Activated T-helper 9 cell treated with anti-CD3 and anti-CD28 coated beads, Interleukin-2, amount 50 U/mL, for 16 hours (primary cell): ENCODE results near the gene MYRFL.
"Not testable (repeated sequence)": the region's sequence is repeated elsewhere in the genome, so short reads cannot be mapped to it uniquely, and the experiment has no call there.

Source experiments
- DNase-seq: peaks from one replicate; pipeline ENCODE4 v3.0.0-alpha.2; 2020; ENCODE audit warnings: low read depth

The MYRFL gene

DNA sequence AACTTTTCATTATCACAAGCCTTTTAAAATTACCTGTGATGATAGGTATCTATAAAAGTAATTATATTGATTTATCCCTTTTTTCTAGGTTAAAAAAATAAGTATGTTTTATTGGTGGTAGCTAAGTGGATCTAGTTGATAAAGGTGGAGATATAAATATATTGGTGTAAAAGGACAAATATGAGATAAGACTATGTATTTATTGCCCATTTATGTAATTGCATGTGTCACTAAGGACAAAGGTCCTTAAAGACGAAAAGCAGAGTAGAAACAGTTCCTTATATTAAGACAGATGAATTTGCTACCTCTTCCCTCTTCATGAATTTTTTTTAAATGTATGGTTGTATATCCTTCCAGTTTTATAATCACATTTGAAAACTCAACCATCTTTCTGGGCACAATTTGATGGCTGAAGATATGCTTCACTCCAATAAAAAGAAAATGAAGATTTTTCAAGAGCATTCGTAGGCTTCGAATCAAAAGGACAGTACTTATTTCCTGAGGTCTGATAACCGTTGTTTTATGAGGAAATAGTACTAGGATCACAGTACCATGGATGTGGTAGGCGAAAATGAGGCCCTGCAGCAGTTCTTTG is at the start of gene MYRFL:
Gene MYRFL, plus strand, starts transcription at position 262 of the 595 bp plus-strand sequence. Its CDS starts 291 bp downstream, at position 553.
- no peak for DNase-seq

DNA sequence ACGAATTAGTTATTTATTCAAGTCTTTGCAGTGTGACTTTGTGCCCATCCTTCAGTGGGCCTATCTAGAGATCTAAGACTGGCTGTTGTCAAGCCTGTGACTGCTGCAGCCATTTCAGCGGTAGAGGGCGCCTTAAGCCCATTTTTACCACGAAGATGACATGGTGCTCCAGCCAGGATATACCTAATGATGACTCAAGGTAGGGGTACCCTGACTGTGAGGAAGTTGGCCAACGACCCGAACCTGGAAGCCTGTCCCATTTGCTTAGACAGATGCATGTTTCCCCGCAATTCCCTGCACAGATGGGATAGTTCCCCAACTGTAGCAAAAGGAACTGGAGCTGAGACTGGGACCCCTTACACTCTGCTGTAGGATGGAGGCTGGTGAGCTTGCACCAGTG is 45.1 kb upstream of the MYRFL start:
- no peak for DNase-seq

DNA sequence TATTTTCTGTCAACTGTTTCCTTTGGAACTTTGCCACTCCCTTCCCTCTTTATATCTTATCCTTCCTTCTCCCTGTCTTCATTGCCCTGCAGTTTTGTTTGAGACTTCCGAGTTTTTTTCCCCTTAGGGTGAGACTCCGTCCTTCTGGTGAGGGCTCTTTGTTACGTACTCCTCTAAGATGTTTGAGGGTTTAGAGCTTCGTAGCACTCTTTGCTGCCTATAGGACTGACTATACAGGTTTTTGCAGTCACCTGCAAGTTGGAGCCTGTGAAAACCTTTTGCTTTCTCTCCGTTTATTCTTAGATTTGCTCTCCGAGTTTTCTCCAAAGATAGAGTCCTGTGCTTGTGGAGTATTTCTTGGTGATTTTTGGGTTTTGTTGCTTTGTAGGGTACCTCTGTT is 41.7 kb upstream of the MYRFL start:
- no peak for DNase-seq

- DNase-seq, result no peak
Observed at GRCh38 chr12:69789351-69789750, 35.7 kb upstream of the MYRFL start.

GRCh38 chr12:69792533-69792932 is 32.5 kb upstream of the MYRFL start:
- DNase-seq, result no peak

DNA sequence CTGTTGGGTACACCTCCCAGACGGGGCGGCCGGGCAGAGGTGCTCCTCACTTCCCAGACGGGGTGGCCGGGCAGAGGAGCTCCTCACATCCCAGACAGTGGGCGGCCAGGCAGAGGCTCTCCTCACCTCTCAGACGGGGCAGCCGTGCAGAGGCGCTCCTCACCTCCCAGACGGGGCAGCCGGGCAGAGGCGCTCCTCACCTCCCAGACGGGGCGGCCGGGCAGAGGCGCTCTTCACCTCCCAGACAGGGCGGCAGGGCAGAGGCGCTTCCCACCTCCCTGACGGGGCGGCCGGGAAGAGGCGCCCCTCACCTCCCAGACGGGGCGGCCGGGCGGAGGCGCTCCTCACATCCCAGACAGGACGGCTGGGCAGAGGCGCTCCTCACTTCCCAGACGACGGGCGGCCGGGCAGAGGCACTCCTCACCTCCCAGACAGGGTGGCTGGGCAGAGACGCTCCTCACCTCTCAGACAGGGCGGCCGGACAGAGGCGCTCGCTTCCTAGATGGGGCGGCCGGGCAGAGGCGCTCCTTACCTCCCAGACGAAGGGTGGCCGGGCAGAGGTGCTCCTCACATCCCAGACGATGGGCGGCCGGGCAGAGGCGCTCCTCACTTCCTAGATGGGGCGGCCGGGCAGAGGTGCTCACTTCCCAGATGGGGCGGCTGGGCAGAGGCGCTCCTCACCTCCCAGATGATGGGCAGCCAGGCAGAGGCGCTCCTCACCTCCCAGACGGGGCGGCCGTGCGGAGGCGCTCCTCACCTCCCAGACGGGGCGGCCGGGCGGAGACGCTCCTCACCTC is 17.7 kb upstream of the MYRFL start:
- not testable (repeated sequence) for DNase-seq

DNA sequence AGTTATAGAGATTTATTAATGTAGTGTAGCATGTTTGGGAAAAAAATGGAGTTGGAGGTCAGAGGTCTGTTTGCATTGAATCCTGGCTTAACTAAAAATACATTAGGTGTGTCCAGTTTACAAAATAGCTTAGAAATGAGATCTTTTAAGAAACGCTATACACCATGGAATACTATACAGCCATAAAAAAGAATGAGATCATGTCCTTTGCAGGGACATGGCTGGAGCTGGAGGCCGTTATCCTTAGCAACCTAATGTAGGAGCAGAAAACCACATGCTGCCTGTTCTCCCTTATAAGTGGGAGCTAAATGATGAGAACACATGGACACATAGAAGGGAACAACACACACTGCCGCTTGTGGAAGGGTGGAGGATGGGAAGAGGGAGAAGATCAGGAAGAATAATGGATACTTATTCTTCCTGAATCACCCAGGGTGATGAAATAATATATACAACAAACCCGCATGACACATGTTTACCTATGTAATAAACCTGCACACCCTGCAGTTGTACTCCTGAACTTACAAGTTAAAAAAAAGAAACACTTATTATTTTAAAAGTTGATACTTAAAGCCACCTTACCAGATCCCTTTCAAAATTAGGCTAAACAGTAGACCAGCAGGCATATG is 14.0 kb upstream of the MYRFL start:
- DNase-seq, result no peak

- no peak for DNase-seq
Observed at GRCh38 chr12:69816082-69816481, 8.9 kb upstream of the MYRFL start.

- no peak for DNase-seq
Observed at GRCh38 chr12:69821032-69821455, 4.0 kb upstream of the MYRFL start.

DNA sequence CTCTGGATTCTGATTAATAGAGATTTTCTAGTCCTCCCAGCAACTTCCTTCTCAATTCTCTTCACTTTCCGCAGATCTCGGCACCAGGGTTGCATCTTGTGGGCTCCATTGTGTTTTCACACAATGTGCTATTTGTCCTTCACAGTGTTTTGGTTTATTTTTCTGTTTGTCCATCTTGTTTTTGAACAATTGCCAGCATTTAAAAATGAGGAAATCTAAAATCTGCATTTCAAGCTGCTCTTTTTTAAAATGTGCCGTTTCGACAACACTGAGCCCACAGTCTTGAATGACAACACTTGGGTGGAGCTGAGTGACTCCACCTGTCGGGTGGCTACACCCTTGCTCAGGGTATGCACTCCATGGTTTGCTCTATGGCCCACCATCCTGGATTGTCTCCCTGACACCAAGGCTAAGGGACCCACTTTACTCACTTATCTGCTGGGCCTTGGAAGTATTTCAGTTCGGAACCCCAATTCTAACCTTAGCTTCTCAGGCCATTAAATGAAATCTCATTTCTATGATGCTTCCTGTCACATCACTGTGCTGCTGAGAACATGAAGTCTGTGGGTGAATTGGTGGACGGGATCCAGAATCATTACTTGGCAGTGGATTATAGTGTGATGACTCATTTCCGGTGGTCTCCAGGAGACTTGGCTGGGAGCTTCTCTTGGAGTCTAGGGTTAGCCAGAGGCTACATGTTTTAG is 3.4 kb upstream of the MYRFL start:
- DNase-seq, result no peak

DNA sequence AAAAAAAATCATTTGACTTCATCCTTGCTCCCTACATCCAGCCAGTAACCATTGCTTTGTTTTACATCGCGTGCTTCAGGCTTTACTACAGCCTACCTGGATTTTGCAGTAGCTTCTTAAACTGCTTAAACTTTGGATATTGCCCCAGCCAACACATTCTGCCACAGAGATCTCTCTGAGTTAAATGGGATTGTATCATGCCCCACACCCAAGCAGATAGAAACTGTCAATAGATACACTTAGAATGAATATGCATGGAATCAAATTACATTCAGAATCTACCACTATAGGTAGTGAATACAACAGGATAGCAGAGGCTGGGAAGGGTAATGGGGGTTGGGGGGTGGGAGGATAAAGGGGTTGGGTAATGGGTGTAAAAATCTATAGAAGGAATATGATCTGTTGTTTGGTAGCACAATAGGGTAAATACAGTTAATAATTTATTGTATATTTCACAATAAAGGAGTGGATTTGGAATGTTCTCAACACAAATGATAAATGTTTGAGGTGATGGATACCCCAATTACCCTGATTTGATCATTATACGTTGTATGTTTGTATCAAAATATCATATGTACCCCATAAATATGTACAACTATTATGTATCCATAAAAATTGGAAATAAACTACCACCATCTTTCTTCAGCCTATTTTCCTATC is 2.7 kb upstream of the MYRFL start:
- no peak for DNase-seq

DNA sequence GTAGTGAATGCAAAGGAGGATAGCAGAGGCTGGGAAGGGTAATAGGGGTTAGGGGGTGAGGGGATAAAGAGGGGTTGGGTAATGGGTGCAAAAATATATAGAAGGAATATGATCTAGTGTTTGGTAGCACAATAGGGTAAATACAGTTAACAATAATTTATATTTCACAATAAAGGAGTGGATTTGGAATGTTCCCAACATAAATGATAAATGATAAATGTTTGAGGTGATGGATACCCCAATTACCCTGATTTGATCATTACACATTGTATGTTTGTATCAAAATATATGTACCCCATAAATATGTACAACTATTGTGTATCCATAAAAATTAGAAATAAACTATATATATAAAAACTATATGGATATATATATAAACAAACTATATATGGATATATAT is 999 bp upstream of the MYRFL start:
- no peak for DNase-seq

- no peak for DNase-seq
Observed at GRCh38 chr12:69828897-69829296, 3.9 kb downstream of the MYRFL start.

GRCh38 chr12:69833696-69834095 is 8.7 kb downstream of the MYRFL start:
- DNase-seq, result no peak

DNA sequence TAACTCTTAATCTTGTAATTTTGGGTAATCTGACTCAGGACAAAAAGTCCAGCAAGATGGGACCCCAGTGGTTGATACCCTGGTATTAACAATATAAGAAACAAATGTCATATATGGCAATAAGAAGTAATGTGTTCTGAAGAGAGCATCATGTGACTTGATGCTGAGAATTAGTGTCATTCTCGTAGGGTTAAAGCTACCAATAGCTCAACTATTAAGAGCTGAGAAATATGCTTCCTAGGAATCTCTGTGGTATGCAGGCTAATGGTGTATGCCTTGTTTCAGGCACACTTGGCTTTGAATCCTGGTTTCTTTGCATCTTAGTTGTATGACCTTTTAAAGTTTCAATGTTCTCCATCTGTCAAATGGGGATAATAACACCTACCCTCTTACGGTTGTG is 9.1 kb downstream of the MYRFL start:
- no peak for DNase-seq

DNA sequence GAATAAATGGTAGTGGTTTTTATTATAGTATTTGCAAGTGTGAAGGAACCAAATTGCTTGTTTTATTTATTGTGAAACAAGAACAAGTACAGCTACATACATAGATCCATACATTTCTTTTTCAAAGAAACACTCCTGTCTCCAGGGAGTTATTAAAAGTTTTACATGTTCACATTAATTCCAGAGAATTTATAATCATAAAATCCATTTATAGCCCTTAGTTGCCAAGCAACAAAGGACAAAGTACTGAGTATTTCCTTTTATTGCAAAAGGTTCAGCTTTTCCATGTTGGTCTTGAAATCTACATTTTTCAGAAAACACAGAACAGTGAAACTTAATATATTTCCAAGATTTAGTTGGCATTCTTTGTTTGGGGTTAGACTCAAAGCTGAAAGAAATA is 9.5 kb downstream of the MYRFL start:
- no peak for DNase-seq

DNA sequence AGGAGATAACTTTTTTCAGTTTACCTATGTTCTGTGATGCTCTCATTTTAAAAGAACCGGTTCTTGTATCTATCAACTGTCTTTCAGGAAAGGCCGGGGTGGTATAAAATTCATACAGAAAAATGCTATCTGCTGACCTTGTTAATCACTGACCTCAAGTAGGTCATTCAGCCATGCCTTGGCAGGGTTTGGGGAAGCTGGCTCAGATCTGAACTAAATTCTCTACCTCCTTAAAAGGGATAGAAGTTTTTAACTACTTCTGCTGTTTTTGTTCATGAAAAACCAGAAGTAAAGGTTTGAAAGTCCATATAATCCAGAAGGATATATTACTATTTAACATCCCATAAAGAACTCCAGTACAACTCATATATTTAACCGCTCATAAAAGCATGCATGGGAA is 10.1 kb downstream of the MYRFL start:
- DNase-seq, result no peak

DNA sequence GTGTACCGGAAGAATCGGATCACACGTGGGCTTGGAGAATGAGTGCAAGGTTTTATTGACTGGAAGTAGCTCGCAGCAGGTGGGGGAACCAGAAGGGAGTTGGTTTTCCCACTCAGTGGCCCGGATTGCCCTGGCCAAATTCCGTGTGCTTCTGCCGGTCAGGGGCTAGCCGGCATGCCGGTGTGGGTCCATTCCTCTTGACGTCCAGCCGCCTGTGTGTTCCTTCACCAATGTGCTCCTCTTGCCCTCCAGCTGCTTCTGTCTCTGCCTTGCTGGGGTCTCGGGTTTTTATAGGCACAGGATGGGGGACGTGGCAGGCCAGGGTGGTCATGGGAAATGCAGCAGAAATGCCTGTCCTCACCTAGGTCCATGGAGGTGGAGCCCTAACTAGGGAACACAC is 11.0 kb downstream of the MYRFL start:
- DNase-seq, result no peak

DNA sequence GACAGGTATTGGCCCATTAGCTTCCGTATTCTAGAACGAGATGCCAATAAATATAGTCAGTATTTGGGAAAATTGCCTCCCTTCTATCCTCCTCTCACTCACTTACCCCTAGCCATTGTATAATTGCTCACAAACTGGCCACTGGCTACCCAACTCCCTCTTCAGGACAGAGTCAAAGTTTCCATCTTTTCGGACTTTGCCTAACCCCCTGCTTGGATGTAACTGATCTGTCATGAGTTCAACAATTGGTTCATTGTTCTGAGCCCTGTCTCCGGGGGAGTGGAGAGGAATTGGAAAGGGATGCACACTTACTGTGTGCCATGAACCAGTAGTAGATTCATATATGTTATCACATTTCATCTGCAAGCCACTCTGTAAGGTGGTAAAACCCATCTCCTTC is 12.2 kb downstream of the MYRFL start:
- DNase-seq, result no peak

DNA sequence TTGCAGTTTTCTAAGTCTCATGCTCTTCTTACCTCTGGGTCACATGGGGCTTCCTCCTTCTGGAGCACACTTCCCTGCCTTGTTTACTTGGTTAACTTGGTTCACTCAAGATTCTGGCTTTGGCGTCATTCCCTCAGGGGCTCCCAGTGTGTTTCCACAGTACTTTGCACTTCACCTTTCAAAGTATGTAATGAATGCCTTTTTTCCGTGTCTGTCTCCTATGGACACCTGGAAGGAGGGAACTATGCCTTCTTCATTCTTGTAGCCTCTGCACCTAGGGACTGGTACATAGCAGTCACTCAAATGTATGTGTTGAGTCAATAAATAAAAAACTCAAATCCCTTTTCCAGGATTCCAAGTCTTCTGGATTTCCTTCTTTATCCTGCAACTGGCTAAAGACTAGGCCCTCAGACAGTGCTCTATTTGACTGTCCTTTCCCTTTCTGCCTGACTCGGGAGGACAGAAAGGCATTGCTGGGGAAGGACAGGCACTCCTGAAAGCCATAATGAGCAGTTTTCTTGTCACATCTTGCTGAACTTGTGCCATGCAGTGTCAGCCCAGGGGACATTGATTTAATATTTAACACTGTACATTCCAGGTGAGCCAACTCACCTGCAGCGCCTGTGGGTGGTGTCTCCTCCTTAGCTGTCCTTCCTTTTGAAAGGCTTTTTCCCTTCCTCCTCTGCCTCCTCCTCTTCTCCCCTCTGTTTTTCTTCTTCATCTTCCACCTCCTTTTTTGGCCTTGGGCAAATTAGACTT is 12.8 kb downstream of the MYRFL start:
- no peak for DNase-seq

GRCh38 chr12:69840727-69841126 is 15.7 kb downstream of the MYRFL start:
- DNase-seq, result no peak
